ENCODE data around the gene PRIMA1.
"Not testable (repeated sequence)": the region's sequence is repeated elsewhere in the genome, so short reads cannot be mapped to it uniquely, and the experiment has no call there.

The PRIMA1 gene, protein sequence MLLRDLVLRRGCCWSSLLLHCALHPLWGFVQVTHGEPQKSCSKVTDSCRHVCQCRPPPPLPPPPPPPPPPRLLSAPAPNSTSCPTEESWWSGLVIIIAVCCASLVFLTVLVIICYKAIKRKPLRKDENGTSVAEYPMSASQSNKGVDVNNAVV

DNA sequence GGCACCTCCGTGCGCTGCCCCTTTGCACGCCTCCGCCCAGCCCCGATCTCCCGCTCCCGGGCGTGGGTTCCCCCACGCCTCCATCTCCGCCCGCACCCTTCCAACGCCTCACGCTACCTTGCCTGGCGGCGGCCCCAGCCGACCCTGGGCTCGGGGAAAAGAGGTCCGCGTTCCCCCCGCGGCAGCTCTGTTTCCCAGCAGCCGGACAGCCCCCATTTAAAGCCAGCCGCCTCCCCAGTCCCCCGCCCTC, at the start of gene PRIMA1:
Gene PRIMA1 (minus strand): TSS at position 193 of the 250 bp plus-strand sequence. CDS start 767 bp downstream, outside the sequence.
- DNase-seq, result peak; percentile 60 to 73

DNA sequence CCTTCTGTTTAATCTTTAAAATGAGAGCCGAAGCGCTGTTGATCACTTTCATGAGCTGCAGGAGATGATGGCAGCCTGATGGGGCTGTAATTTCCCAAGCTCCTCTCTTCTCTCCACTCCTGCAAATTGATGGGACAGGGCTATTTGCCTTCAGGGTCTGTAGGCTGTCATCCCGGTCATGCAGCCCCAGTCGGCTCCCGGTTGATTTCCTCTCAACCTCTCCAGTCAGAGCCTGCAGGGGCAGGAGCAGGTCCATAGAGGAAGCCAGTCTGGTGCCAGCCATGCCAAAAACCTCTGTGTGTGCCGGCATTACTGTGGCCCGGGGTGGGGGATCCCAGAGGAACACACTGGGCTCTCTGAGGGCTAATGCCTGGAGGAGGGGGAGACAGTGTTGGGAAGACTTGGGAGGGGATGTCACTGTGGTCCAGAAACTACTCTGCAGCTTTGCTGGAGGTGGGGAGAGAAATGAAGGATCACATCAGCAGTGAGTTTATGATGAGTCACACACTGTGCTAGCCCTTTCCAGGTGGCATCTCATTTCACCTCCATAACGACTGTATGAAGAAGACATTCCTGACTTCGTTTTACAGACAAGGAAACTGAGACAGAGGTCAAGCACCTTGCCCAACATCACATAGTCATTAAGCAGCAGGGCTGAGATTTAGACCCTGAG, 46.5 kb upstream of the PRIMA1 start:
- no peak for DNase-seq

DNA sequence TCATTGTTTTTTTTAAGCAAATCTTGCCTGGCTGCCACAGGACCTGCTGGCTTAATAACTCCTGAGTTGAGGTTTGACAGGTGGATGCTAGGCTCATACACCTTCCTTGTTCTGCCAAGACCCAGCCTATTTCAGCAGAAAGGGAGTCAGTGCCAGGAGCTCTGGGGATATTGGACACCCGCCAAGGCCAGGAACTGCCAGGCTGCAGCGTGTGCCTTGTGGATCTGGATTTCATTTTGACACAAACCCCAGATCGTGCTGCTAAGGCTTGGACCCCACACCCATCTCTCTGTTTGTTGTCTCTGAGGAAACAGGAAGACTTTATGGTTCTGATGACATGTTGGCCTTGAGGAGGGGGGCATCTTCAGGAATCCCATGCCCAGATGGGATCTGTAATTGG, 44.4 kb upstream of the PRIMA1 start:
- DNase-seq, result peak; percentile 84 to 95

GRCh38 chr14:93832081-93832480, 43.8 kb upstream of the PRIMA1 start:
- DNase-seq, result peak; percentile 98 to 99

DNA sequence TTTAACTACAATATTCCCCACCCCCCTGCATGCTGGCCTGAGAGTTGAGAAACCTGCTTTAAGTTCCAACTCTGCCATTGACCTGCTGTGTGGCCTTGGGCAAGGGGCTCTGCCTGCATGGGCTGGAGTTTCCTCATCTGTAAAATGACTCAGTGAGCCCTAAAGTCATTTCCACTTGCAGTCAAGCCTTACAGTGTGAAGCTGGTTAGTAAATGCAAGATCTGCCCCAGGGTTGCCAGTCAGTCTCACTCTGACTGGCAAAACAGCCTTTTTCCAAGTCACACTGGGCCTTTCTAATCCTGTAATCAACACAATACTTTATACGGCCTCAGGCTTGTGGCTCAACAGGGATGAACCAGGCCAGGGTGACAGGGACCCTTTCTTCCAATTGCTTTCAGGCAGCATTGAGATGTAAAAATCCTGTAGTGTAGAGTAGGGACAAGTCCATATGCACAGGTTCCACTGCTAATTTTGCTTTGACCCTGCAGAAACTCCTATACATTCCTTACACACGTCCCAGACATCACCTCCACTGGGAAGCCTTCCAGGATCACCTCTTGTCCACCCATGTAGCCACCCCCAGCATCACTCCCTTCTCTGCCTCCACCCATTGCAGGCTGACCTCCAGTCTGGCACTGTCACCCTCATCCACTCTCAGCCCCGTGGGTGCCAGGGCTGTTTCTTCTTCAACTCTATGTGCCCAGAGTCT, 42.6 kb upstream of the PRIMA1 start:
- no peak for DNase-seq

DNA sequence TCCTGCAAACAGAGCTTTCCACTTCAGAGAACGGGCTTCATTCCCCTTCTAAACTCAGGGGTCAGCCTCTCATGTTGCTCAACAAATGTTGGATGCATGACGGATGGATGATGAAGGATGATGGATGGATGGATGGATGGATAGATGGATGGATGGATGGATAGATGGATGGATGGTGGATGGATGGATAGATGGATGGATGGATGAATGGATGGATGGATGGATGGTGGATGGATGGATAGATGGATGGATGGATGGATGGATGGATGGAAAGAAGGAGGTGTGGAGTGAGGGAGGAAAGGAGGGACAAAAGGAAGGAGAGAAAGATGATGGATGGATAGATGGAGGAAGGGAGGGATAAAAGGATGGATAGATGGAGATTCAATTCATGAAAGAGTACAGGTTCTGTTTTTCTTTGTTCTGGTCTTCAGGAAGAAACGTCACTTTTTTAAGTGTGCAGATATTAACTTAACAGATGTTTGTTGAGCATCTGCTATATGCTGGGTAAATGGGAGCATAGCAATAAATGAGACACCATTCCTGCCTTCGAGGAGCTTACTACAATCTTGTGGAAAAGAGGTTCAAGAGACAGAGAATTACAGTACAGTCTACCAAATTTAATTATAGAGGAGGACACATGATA, 41.7 kb upstream of the PRIMA1 start:
- DNase-seq, result no peak

GRCh38 chr14:93825235-93825553, 36.9 kb upstream of the PRIMA1 start:
- DNase-seq, result no peak

GRCh38 chr14:93824518-93825234, 36.4 kb upstream of the PRIMA1 start:
- peak; percentile 26 to 42 for DNase-seq

GRCh38 chr14:93824076-93824475, 35.8 kb upstream of the PRIMA1 start:
- no peak for DNase-seq

DNA sequence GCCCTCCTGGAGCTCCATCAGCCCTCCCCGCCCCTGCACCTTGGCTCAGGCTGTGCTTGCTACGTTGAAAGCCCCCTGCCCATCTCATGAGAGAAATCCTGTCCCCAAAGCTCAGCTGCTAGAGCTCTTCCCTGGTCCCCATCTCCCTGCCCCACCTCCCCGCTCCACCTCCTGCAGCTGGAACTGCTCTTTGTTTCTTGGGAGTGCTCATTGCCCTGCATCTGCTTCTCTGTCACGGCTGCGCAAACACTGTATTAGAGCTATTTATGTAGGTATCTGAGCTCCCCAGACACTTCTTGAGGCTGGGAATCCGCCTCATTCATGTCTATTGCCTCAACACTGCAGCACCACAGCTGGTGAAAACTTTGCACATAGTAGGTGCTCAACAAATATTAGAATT, 32.8 kb upstream of the PRIMA1 start:
- DNase-seq, result no peak

- no peak for DNase-seq
These were observed 30.6 kb upstream of the PRIMA1 start for GRCh38 chr14:93818857-93819256.

DNA sequence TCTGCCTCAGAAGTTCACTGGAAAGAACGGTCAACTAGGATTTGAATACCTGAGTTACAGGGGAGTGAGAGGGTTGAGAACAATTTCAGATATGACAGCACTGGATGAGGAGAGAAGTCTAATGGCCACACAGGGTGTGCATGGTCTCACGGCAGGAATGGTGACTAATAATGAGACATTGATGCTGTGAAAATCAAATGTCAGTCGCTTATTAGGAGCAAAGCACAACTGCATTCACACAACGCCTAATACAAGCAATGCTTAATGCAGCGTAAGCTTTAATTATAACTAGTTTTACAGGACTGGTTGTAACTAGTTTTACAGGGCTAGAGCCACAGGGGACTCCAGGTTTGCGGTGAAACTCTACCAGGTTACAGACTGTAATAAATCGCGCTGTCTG, 23.4 kb upstream of the PRIMA1 start:
- DNase-seq, result no peak

DNA sequence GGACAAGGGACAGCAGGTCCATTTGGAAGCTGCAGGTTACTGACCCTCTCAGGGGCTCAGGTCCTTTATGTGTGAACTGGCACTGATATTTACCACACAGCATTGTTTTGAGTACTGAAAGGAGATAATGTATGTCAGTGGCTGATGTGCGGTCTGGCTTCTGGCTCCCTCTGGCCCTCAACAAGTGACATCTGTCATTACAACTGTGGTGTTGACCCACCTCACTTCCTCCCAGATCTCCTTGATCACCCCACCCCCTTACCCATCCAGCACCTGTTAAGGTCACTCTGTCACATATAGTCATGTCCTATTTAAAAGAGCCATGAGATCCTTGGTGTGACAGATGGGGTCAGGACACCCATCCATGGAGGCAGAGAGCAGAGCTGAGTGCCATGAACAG, 22.7 kb upstream of the PRIMA1 start:
- peak; percentile 37 to 74 for DNase-seq

- DNase-seq, result not testable (repeated sequence)
These were observed 21.5 kb upstream of the PRIMA1 start for GRCh38 chr14:93809491-93810420.

GRCh38 chr14:93804654-93805053, 16.4 kb upstream of the PRIMA1 start:
- DNase-seq, result no peak

GRCh38 chr14:93803408-93804318, 15.4 kb upstream of the PRIMA1 start:
- DNase-seq, result no peak

DNA sequence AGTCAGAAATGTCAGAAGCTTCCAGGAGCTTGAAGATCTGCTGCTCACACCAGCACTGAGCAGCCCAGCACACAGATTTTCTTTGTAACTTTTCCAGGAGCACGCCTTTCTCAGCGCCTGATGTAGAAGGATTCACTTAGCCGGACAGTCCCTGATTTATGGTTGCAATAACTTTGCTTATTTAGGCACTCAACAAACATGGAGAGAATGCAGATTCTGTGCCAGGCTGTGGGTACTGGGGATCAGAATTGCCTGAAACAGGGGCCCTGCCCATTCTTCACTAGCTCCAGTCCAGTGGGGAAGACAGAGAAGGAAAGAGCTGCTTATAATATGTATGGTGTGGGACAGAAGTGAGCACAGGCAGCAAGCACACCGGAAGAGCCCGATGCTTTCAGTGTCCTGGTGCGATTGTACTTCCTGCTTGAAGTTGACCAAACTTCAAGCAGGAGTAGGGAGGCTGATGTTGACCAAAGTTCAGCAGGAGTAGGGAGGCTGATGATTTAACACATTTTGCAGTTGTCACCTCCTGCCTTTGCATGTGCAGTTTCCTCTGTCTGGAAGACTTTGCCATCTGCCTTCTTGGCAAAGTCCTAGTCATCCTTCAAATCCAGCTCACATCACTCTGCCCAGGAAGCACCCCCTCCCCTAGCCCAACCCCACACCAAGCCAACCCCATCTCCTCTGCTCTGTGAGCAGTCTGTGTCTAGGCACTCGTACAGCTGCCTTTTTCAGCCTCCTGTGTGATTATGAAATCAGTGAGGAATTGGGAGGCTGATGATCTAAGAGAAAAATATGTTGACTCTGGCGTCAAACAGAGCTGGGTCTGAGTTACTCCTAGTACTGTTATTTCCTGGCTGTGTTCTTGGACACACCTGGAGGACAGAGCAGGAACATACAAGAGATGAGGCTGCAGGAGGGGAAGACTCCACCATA, 12.0 kb upstream of the PRIMA1 start:
- DNase-seq, result no peak

DNA sequence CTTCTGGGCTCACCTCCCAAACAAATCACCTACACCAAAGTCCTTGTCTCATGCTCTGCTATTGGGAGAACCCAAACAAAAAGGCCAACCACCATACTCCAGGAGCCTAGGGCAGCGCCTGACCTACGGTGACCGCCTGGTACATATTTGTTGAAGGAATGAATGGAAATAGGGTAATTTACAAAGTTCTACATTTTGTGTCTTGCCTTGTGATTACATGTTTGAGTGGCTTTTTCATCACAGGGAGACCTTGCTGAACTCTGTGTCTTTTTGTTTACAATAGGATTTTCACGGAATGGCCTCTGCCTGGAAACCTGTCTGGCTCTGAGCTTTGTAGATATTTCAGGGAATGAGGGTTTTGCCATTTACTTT, 11.3 kb upstream of the PRIMA1 start:
- no peak for DNase-seq

- no peak for DNase-seq
These were observed 9.3 kb upstream of the PRIMA1 start for GRCh38 chr14:93797536-93797935.

DNA sequence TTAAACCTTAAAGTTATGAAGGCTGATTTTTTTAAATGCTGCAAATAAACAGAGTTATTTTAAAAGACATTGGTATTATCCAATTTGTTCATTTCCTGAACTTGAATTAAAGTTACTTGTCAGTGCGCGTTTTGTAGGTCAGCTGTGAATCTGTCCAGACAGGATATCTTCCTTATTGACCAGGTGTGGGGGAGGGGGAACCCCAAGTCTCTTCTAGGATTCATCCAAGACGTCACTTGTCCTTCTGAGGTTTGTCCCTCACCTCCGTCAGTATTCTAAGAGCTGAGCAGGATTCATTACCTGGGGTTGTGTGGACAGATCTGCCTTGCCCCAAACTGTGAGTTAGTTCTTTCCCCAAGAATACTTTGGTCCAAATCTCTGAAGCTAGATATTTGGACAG, 8.8 kb upstream of the PRIMA1 start:
- DNase-seq, result no peak
